Measurements from ENCODE around the gene LRP1B.

- TF ChIP-seq POLR2A (IDR thresholded peaks at IDR 0.05): no peak
- no peak for TF ChIP-seq CTCF (IDR thresholded peaks at IDR 0.05 in 4 of 5, conservative IDR thresholded peaks at IDR 0.05 in 1 of 5)
Observed at GRCh38 chr2:141930803-141931202, 200.0 kb downstream of the LRP1B start.
